Retinal pigment epithelial cell (primary cell): ENCODE measurements around the gene NDUFB2.
A peak's percentile ranks its signal among the peaks of the same experiment; 100 is the strongest.
"Not testable (repeated sequence)": the region's sequence is repeated elsewhere in the genome, so short reads cannot be mapped to it uniquely, and the experiment has no call there.

Experiments
- DNase-seq: peaks from one replicate; pipeline ENCODE4 v3.0.0-alpha.2; 2010; ENCODE audit warnings: low read depth
- H3K4me3 ChIP-seq: 2 replicates; pipeline ENCODE4 v1.5.1; 2011; ENCODE audit warnings: mild to moderate bottlenecking, low read length, control low read depth, moderate library complexity
- TF ChIP-seq, protein P1 (sequence below): conservative IDR thresholded peaks from 2 replicates; pipeline ENCODE4 v1.5.1; 2011; ENCODE audit warnings: low read depth, low read length, control low read depth, inconsistent platforms

The NDUFB2 gene

DNA sequence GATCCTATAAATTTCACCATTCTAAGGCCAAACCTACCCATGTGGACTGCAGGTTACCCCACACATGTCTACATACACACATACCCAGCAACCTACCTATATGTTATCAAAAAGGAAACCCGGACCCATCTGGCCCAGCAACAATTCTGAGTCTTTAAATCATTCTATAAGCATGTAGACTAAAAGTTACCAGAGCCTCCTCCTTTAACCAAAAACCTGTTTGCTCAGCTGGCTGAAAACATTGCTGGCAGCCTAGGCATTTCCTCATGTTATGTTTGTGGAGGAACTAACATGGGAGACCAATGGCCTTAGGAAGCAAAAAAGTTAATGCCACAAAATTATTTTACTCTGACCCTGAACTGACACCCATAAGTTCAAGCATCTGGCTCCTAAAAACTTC lies 29.0 kb upstream of the NDUFB2 start:
- DNase-seq = no peak
- no peak overlapping the region for H3K4me3 ChIP-seq
- TF ChIP-seq, protein P1, sequence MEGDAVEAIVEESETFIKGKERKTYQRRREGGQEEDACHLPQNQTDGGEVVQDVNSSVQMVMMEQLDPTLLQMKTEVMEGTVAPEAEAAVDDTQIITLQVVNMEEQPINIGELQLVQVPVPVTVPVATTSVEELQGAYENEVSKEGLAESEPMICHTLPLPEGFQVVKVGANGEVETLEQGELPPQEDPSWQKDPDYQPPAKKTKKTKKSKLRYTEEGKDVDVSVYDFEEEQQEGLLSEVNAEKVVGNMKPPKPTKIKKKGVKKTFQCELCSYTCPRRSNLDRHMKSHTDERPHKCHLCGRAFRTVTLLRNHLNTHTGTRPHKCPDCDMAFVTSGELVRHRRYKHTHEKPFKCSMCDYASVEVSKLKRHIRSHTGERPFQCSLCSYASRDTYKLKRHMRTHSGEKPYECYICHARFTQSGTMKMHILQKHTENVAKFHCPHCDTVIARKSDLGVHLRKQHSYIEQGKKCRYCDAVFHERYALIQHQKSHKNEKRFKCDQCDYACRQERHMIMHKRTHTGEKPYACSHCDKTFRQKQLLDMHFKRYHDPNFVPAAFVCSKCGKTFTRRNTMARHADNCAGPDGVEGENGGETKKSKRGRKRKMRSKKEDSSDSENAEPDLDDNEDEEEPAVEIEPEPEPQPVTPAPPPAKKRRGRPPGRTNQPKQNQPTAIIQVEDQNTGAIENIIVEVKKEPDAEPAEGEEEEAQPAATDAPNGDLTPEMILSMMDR = no peak

DNA sequence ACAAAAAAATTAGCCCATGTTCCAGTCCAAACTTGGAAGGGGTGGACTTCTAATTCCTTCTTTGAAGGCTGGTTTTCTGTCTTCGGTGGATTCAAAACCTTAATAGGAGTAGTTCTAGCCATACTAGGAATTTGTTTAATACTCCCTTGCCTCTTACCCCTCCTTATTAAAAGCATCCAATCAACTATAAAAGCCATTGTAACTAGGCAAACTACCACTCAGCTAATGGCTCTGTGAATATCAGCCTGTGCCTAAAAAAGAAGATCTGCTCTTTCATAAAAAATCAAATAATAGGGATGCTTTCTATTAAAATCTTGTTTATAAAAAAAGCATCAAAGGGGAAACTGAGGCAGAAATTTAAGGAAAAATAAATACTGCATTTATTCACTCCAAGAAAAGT lies 27.9 kb upstream of the NDUFB2 start:
- no peak overlapping the region for H3K4me3 ChIP-seq
- TF ChIP-seq, protein P1 = no peak
- DNase-seq = no peak

DNA sequence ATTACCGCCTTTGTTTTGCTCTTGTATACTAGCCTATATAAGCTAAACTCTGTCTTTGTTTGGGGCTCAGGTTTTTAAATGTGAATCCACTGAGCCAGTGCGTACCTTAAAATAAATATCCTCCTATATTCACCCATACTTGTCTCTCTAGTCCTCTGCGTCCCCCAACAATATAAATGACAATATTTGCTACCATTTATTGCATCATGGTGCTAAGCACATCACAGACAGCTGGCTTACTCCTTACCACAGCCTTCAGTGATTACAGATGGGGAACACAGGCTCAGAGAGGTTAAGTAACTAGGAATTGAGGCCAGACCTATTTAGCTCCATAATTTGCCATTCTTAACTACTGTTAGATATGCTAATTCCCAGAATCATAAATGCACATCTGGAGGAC lies 27.2 kb upstream of the NDUFB2 start:
- no peak overlapping the region for H3K4me3 ChIP-seq
- TF ChIP-seq, protein P1 = no peak
- DNase-seq = no peak

DNA sequence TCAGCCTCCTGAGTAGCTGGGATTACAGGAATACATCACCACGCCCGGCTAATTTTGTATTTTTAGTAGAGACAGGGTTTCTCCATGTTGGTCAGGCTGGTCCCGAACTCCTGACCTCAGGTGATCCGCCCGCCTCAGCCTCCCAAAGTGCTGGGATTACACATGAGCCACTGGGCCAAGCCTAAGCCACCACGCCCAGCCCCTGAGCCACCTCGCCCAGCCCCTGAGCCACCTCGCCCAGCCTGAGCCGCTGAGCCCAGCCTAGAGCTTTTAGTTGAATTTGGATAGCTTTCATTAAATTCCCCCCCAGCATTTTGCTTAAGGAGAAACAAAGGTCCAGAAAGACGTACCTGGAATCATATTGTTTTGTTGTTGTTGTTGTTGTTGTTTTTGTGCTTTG lies 26.6 kb upstream of the NDUFB2 start:
- DNase-seq, H3K4me3 ChIP-seq: not testable (repeated sequence)

DNA sequence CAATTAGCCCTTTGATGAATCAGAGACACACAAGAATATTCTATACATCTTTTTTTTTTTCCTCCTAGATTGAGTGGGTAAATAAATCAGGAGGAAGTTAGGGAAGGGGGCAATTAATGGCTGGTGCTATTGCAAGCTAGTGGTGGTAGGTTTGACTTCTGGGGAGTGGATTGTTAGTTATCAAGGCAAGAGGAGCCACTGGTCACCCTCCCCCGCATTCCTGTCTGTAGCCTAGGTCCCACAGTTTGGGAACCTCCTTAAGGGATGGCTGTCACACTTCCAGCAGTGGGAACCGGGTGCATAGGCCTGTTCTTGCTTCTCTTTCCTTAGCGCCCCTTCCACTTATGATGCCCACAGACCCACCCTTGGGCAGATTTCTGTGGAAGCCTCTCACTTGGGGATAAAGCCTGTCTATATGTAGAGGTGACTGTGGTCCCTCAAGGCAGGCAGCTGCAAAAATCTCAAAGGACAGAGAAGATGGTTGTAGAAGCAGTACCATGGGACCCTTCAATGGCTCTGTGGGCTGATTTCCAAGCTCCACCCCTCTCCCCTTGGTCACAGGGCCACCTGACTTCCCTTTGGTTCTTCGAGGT lies 26.1 kb upstream of the NDUFB2 start:
- DNase-seq = no peak
- H3K4me3 ChIP-seq = no peak overlapping the region
- TF ChIP-seq, protein P1 = no peak

DNA sequence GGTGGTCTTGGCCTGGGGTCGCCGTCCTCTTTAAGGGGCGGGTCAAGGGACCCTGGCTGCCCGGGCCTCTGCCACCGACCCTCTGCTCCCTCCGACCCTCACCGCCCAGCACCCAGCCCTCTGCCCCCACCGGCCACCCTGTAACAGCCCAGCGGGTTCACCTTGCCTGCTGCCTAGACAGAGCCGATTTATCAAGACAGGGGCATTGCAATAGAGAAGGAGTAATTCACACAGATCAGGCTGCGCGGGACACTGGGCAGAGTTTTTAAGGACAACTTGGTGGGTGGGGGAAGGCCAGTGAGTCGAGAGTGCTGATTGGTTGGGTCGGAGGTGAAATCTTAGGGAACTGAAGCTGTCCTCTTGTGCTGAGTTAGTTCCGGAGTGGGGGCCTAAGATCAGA lies 24.5 kb upstream of the NDUFB2 start:
- TF ChIP-seq, protein P1 = no peak
- no peak for DNase-seq

DNA sequence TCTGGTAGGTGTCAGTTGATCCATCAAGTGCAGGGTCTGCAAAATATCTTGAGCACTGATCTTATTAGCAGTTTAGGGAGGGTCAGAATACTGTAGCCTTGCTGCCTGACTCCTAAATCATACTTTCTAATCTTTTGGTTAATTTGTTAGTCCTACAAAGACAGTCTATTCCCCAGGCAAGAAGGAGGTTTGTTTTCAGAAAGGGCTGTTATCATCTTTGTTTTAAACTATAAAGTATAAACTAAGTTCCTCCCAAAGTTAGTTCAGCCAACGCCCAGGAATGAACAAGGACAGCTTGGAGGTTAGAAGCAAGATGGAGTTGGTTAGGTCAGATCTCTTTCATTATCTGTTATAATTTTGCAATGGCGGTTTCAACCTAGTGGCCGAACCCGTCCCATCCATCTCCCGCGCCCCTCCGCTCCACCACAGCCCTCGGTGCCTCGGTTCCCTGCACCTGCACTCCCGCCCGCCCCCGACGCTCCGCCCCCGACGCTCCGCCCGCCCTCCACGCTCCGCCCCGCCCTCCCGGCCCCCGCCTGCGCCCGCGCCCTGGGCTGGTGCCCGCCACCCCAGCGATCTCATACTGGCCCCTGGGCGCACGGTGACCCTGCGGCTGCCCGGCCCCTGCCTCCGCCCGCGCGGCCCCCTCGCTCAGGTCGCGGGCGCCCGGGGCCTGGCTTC lies 24.0 kb upstream of the NDUFB2 start, which contains the start of gene ADCK2:
Gene ADCK2 (plus strand): TSS at position 564 of the 681 bp plus-strand sequence. CDS start 386 bp downstream, outside the sequence.
- DNase-seq = no peak
- peak within 1 kb of the TSS; percentile 55 for H3K4me3 ChIP-seq

More for the DNA sequence above, 24.5 kb upstream of the NDUFB2 start:
- H3K4me3 ChIP-seq = no peak overlapping the region

More for the DNA sequence above, 24.0 kb upstream of the NDUFB2 start, which contains the start of gene ADCK2:
- TF ChIP-seq, protein P1 = no peak
